NCI-H2171 treated with DMSO at 0.1 percent for 48 hours (cell line): ENCODE data around the gene SEMA7A.
"Not testable (repeated sequence)": the region's sequence is repeated elsewhere in the genome, so short reads cannot be mapped to it uniquely, and the experiment has no call there.

Source experiments
- DNase-seq: peaks from one replicate; lab custom pipeline; 2025; lab: John Stamatoyannopoulos, UW

Gene SEMA7A

DNA sequence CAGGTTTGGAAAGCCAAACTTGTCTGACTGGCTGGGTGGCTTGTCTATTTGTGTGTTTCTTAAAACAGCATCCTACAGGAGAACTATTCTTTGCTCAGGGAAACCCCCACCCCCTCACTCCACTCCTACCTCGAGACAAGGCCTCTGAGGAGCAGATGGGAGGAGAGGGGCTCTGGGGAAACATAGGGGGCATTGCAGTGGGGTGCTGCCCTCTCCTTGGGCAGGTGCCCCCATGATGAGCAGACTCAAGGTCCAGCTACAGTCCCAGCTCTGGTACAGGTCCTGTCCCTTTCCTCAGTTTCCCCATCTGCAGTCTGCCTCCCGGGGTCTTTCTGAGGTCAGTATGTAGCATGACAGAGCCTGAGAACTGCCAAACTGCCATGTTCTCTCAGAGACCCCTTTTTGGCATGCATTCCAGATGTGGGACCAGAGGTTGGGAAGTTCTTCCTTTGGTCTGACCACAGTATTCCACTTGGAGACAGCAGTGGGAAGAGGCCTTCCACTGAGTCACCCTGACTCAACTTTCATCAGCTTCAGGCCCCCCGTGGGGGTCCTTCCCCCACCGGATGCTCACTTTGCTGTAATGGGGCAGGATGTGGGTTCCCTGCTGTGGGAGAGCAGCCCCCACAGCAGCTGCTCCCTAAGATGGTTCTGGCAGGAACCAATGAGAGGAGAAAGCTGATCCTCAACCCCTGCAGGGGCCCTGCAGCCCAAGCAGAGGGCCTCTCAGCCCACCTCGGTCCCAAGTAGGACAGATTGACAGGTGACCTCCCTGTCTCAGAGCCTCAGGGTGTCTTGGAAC is 34.0 kb downstream of the SEMA7A start:
- no peak for DNase-seq

DNA sequence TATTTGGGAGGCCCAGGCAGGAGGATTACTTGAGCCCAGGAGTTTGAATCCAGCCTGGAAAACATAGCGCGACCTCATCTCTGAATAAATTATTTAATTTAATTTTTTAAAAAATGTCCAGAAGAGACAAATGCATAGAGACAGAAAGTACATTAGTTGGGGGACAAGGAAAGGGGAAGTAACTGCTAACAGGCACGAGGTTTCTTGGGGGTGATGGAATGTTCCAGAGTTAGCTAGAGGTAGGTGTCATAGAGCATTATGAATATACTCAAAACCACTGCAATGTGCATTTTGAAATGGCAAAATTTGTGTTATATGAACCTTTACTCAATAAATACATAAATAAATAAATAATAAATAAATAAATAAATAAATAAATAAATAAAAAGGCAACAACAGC is 34.7 kb downstream of the SEMA7A start:
- no peak for DNase-seq

DNA sequence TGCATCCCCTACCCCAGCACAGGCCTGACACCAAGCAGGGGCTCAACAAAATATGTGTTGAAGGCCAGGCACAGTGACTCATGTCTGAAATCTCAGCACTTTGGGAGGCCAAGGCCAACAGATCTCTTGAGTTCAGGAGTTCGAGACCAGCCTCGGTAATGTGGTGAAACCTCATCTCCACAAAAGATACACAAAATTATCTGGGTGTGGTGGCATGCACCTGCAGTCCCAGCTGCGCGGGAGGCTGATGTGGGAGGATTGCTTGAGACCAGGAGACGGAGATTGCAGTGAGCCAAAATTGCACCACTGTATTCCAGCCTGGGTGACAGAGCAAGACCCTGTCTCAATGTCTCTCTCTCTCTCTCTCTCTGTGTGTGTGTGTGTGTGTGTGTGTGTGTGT is 35.6 kb downstream of the SEMA7A start:
- no peak for DNase-seq

DNA sequence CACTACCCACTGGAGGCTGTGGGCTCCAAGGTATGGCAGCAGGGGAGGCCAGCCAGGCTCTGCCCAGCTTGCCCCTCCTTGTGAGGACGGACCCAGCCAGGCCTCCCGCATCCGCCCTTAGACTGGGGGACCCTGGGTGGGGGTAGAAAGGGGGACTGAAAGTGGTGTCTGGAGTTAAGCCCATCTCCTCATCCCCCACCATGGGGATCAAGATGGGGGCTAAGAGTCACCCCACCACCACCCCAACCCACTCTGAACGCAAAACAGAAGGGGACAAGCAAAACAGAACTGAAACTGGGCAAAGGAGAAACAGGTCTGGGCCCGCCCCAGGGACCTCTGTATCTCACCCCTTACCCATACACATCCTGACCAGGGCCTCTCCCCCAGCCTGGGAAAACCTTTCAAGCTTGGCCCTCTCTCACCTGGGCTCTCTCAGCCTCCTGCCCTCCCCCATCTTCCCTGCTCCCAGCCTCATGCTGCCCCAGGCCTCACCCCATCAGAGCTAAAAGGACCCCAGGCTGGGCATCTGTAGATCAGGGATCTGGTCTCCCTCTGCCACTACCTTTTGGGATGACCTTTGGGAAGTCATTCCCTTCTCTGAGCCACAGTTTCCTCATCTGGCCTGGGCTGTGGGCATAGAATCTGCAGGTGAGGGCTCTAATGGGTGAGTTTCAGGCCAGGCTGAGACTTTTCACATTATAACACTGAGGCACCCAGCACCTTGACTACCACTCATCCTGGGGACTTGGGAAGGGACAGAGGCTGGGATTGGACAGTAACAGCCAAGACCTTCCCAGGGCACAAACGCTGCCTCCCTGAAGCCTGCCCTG is 36.3 kb downstream of the SEMA7A start:
- DNase-seq: no peak

DNA sequence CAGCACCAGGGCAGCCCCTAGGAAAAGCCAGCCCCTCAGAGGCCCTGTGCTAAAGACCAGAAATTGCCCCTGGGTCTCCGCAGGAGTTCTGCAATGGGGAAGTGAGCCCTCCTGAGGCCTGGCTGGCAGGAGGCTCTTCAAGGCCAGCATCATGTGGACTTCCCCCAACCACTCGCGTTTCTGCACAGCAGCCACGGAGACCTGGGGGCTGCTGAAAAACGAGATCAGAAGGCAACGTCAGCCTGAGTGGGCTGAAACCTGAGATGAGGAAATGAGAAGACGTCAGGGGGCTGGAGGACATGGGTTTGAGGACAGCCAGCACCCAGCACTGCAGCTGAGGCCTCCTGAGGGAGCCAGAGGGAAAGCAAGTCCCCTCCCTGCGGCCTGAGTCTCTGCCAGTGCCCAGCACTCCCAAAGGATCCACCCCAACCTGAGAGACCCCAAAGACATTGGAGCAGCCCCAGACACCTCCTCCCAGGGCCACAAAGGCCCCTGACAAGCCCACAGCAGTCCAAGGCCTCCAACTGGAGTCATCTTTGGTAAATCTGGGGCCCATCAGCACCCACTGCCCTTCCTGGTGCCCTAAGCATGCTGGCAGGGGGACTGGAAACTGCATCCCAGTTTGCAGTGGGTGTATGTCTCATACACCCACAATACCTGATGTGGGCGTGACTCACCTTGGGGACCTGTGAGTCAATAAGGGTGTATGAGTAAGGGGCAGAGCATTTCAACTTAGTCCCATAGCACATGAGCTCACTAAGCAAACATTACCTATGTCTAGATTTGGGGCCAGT is 37.1 kb downstream of the SEMA7A start:
- no peak for DNase-seq

DNA sequence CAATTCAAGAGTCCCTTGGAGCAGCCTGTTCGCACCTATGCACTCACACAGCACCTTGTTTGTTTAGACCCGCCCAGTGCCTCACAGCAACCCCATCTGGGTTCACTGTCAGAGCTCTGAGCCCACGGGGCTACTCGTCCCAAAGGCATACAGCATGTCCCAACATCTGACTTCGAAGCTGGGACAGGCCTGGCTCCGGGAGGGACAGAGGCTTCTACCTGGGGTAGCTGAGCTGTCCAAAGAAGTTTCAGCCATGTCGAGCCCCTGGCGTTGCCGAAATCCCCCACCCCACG is 37.7 kb downstream of the SEMA7A start:
- no peak for DNase-seq

DNA sequence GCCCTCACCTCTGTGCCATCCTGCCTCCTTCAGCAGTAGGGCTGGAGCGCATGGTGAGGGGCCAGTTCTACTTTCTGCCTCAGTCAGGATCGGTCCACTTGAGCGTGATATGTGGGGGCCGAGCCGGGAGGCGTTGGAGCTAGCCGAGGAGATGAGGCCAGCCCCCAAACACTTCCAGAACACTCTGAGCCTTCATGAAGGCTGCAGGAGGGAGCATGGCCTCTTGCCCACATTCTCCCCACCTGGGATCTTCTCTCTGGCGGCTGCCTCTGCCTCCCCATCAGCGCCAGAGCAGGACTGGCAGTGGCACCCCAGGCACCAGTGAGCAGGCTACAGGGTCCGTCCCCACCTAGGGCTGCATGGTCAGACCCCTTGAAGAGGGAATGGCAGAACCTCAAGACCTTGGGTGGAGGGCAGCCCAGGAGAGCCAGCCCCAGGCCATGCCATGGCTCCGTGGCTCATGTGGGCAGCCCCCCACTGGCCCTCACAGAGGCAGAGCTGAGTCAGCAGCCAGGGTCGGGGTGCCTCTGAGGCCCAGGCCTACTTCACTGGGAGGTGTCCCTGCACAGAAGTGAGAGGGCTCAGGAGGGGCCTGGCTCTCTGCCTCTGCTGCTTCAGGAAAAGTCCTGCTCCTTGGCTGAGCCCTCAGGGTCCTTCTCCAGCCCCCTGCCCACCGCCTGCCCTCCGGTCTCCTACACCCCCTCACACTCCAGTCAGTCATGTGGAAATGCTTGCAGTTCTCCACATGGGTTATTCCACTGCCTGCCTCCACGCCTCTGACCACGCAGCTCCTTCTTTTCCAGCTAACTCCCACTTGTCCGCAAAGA is 38.2 kb downstream of the SEMA7A start:
- DNase-seq: no peak

DNA sequence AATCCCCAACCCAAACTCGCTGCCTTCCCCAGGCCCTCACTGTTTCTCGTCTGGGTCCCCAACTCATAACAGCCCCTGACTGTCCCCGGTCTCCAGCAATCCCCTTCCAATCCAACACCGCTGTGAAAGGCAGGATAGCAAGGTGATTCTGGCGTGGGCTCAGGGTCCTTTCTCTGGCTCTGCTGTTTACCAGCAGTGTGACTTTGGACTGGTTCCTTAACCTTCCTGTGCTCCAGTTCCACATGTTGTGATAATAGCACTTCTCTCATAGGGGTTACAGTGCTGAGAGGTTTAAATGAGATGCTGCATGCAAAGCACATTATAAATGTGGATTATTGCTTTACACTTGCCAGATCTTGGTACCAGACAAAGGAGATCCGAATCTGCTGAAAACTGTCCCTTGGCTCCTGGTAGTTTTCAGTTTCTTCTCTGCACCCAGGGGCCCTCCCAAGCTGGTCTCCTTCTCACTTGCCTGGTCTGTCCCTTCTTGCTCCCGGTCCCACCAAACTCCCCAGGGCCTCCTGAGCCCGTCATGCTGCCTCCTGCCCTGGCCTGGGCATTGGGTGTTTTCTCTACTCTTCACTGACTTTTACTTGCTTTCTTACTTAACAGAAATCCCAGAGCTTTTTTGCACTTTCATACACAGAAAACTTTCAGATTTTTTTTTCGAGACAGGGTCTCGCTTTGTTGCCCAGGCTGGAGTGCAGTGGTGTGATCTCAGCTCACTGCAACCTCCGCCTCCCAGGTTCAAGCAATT is 39.5 kb downstream of the SEMA7A start:
- no peak for DNase-seq

DNA sequence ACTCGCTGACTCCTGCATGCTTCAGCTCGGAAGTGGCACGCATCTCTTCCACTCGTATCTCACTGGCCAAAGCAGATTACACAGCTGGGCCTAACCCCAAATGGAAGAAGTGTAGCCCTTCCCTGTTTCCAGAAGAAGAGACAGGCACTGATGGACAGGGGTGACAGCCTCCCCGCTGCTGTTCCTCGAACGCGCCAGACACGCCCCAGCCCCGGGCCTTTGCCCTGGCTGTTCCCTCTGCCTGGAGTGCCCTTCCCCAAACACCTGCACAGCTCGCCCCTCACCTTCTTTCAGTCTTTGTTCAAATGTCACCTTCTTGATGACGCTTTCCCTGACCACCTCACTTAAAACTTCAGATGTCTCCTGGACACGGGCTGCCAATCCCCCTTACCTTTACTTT is 40.3 kb downstream of the SEMA7A start:
- DNase-seq: no peak

DNA sequence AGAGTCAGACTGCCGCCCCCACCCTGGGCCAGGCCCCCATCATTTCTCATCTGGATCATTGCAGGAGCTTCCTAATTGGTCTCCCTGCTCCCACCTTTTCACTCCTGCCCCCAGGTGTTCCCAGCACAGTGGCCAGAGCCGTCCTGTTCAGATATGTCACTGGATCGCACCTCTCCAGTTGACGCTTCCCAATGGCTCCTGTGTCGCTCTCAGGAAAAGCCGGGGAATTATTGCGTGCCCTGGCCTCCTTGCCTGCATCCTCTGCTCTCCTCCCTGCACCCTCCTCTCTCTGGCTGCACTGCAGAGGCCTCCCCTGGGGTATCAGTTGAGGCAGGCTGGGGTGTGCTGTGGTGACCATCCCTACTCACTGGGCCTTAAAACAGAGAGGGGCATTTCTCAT is 40.9 kb downstream of the SEMA7A start:
- no peak for DNase-seq

DNA sequence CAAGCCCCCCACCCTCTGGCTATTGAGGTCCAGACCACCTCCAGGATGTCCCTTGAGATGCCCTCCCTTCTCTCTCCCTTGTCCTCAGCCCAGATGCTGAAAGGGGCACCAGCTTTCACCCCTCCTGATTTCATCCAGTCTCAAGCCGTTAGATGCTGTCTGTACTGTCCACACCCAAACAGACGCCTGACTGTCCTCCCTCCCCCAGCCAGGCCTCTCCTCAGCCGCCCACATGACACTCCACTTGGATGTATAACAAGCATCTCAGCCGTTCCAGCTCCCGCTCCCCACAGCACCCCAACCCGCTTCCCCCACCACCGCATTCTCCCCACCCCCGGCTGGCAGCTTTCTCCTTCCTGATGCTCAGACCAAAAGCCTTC is 41.3 kb downstream of the SEMA7A start:
- no peak for DNase-seq

DNA sequence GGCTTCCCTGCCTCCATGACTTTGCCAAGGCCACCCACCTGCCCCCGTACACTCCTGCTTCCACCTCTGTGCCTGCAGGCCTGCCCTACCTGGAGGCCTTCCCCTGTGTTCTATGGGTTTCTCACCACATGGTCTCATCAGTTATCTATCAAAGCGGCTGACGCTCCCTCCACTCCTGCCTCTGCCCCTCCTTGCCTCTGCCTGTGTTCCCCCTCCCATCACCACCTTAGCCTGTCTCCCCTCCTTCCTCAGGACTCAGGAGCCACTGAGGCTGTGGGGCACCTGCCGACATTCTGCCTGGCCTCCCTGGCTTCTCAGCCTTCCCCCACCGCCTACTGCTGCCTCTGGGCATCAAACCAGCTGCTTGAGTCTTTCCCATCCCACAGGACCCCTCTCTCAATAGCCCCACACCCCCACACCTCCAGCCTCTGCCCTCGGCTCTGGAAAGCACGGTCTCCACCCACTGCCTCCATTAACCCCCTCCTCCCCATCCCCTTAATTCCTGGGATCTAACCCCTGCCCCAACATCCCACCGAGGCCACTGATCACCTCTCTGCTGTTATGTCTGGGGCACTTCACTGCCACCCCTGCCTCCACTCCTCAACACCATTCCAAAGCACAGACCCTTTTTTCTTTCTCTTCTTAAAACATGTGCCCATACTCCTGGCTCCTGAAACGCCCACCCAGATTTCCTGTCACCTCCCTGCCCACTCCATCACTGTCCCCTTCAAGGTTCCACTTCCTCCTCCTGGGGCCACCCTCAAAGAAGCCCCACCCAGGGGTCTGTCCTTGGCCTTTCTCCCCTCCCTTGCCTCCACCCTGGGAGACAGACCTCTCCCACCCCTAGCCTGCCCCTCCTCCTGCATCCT is 41.9 kb downstream of the SEMA7A start:
- DNase-seq: no peak

DNA sequence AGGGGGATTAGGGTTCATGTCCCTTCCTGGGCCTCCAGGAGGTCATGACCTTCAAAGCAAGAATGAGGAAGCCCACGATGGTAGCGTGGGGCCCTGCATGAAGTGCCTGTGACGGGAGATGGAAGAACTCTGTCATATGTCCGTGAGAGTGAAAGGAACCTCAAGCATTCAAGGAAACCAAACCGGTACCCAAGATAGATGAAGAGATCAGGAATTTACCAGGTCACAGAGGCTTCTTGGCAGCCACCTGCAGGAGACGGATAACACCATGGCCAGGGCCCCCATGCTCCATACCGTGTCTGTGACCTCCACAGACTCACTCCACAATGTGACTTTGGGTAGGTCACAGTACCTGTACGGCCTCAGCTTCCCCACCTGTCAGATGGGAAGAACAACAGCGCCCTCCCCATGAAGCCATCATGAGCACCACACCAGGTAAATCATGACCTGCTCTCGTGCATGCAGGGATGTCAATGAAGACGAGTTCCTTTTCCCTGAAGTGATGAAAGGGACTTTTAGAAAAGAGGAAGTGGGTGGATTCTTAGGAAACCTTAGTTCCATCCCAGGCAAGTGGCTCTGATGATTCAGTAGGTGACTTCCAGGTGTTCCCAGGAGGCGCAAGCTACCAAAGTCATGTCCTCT is 43.0 kb downstream of the SEMA7A start:
- DNase-seq: no peak

DNA sequence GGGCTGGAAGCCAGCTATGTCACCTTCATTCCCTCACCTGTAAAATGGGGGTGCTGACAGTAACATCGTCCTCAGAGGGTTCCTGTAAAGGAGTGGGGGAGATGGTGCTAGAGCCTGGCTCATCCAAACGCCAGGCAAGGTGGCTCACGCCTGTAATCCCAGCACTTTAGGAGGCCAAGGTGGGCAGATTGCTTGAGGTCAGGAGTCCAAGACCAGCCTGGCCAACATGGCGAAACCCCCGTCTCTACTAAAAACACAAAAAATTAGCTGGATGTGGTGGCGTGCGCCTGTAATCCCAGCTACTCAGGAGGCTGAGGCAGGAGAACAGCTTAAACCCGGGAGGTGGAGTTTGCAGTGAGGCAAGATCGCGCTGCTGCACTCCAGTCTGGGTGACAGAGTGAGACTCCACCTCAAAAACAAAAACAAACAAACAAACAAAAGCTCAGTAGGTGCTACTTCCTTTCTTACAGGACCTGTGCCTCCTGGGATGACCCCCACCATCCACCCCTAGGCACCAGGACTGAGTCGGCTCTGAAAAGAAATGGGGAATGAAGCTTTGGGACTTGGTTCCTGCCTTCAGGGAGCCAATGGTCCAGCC is 43.6 kb downstream of the SEMA7A start:
- DNase-seq: not testable (repeated sequence)

DNA sequence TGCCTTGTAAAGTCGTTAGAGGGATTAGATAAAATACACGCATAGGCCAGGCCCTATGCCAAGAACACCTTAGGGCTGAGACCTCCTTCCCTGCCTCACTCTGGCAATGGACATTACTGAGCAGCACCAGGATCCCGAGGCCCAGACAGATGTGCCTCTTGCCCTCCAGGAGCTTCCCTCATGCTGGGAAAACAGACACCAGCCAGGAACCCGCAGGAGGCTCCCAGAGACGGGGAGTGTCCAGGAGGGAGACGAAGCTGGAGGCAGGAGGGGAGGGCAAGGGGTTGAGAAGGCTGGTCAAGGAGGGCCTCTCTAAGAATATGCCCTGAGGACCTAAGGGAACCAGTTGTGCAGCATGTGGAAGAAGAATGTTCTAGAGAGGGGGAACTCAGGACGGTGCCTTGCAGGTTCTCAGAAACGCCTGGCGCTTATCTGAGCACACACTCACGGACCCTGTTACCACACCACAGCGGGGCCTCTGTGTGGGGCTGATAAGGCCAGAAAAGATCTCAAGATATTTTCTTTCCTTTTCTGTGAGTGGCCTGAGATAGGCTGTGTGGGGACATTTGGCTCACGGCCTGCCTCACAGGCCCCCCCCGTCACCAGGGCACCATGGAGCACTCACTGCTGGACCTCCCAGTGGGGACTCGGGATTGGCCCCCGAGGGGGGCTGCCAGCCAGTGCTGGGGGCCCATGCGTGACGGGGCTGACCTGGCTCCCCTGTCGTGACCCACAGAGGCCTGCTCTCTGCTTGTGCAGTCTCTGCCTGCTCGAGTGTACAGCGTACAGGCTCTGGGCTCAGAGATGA is 44.3 kb downstream of the SEMA7A start:
- no peak for DNase-seq

DNA sequence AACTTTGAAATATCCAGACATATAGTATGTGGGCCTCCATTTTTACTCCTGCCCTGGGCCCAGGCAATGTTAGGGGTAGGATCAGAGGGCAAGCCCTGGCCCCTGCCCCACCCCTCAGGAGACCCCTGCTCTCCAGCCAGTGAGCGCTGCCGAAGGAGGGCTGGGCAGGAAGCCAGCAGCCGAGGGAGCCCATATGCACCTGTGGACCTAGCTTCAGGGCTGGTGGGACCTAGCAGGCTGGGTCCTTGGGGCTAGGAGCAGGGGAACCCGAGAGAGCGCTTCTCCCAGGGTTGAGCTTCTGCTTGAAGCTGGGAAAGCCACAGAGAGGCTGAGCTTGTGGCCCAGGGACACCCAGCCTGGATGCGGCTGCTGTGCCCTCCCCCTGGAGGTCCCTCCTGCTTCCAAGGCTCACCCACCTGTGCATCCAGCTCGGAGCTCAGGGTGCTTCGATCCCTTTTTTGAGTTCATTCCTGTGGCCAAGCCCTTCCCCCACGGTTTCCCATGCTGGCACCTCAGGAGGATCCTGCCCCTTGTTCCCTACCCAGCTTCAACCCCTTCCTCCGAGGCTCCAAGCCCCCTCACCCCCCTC is 45.3 kb downstream of the SEMA7A start:
- no peak for DNase-seq

DNA sequence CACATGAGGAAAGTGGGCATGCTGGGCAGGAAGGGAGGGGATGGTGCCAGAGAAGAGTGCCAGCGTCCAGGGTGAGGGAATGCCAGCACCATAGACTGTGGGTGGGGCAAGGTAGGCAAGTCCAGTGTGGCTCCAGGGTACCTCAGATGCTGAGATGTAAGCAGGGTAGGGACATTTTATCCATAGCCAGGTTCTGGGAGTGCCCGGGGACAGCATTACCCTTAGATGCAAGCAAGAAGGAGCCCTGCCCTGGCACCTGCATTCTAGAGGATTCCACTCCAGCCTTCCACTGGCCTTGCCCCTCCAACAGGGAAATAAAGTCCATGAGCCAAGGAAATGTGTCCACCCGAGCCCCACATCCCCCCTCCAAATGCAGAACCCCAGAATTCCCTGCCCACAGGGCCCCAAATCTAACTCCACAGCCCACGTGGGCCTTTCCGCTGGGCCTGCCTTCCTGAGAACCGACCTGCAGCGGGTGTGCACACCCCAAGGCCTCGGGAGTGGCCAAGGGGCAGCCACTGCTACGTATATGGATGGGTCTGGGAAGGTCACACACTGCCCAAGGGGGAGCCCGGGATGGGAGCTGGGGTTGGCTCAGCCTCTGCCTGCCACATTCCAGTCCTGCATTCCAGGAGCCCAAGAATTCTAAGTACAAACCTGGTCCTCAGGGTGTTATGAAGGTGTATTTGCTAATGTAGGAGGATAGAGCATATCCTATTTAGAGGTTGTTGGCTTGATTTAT is 46.0 kb downstream of the SEMA7A start:
- DNase-seq: no peak
